Nucleus accumbens (tissue), 56 donors: ENCODE measurements around the gene PRRG4.
"Not testable (repeated sequence)": the region's sequence is repeated elsewhere in the genome, so short reads cannot be mapped to it uniquely, and the experiment has no call there.

Source experiments
- DNase-seq, 56 donors: peaks; one replicate each; lab custom pipeline; 2025; lab: John Stamatoyannopoulos, UW

PRRG4 gene

GRCh38 chr11:32829157-32829679 lies 509 bp upstream of the PRRG4 start:
- peak in 2 of 56 donors; percentile 13 to 18 for DNase-seq

- no peak for DNase-seq
These were observed 649 bp downstream of the PRRG4 start for GRCh38 chr11:32830413-32830738.

- DNase-seq = no peak
These were observed 1.1 kb downstream of the PRRG4 start for GRCh38 chr11:32830796-32831195.

GRCh38 chr11:32831221-32831620 lies 1.5 kb downstream of the PRRG4 start:
- DNase-seq = no peak

- DNase-seq = no peak
These were observed 4.2 kb downstream of the PRRG4 start for GRCh38 chr11:32833921-32834320.

- no peak for DNase-seq
These were observed 7.2 kb downstream of the PRRG4 start for GRCh38 chr11:32836946-32837345.

- peak in 10 of 56 donors; percentile 1 to 42 (median 10) for DNase-seq
These were observed 9.0 kb downstream of the PRRG4 start for GRCh38 chr11:32838505-32839274.

GRCh38 chr11:32839308-32839707 lies 9.6 kb downstream of the PRRG4 start:
- no peak for DNase-seq

GRCh38 chr11:32840587-32840986 lies 10.9 kb downstream of the PRRG4 start:
- no peak for DNase-seq

- DNase-seq = no peak
These were observed 13.8 kb downstream of the PRRG4 start for GRCh38 chr11:32843544-32843943.

- no peak for DNase-seq
These were observed 17.8 kb downstream of the PRRG4 start for GRCh38 chr11:32847511-32847910.

- no peak for DNase-seq
These were observed 20.0 kb downstream of the PRRG4 start for GRCh38 chr11:32849761-32850160.

- no peak for DNase-seq
These were observed 21.5 kb downstream of the PRRG4 start for GRCh38 chr11:32851251-32851650.

GRCh38 chr11:32852207-32852606 lies 22.5 kb downstream of the PRRG4 start:
- DNase-seq = no peak

- no peak for DNase-seq
These were observed 25.9 kb downstream of the PRRG4 start for GRCh38 chr11:32855601-32856000.

- DNase-seq = no peak
These were observed 29.0 kb downstream of the PRRG4 start for GRCh38 chr11:32858731-32859130.

GRCh38 chr11:32861850-32862577 lies 32.3 kb downstream of the PRRG4 start:
- no peak for DNase-seq

GRCh38 chr11:32864555-32864954 lies 34.8 kb downstream of the PRRG4 start:
- no peak for DNase-seq

- not testable (repeated sequence) for DNase-seq
These were observed 39.0 kb downstream of the PRRG4 start for GRCh38 chr11:32868752-32869151.

GRCh38 chr11:32870676-32871075 lies 40.9 kb downstream of the PRRG4 start:
- DNase-seq = no peak

- no peak for DNase-seq
These were observed 44.4 kb downstream of the PRRG4 start for GRCh38 chr11:32874132-32874531.

GRCh38 chr11:32881286-32881685 lies 51.6 kb downstream of the PRRG4 start:
- no peak for DNase-seq
